ENCODE data around the gene ASTN2.

- no peak for TF ChIP-seq POLR2AphosphoS5 (IDR thresholded peaks at IDR 0.05)
- TF ChIP-seq, protein P1, sequence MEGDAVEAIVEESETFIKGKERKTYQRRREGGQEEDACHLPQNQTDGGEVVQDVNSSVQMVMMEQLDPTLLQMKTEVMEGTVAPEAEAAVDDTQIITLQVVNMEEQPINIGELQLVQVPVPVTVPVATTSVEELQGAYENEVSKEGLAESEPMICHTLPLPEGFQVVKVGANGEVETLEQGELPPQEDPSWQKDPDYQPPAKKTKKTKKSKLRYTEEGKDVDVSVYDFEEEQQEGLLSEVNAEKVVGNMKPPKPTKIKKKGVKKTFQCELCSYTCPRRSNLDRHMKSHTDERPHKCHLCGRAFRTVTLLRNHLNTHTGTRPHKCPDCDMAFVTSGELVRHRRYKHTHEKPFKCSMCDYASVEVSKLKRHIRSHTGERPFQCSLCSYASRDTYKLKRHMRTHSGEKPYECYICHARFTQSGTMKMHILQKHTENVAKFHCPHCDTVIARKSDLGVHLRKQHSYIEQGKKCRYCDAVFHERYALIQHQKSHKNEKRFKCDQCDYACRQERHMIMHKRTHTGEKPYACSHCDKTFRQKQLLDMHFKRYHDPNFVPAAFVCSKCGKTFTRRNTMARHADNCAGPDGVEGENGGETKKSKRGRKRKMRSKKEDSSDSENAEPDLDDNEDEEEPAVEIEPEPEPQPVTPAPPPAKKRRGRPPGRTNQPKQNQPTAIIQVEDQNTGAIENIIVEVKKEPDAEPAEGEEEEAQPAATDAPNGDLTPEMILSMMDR (IDR thresholded peaks at IDR 0.05), result no peak
- TF ChIP-seq POLR2A (IDR thresholded peaks at IDR 0.05), result no peak
- no peak for TF ChIP-seq EP300 (IDR thresholded peaks at IDR 0.05; ENCODE audit: low read depth)
Measured at GRCh38 chr9:117116084-117116483, 298.8 kb downstream of the ASTN2 start.

Measured in transverse colon (tissue), 4 donors.